ENCODE measurements around the gene FGB.

FGB gene

GRCh38 chr4:154562697-154563254 lies at the start of gene FGB:
FGB (plus strand) TSS chr4:154563011; CDS start chr4:154563019, 8 bp downstream.
- no peak for DNase-seq

GRCh38 chr4:154516318-154517029 lies 46.3 kb upstream of the FGB start:
- DNase-seq, result no peak

GRCh38 chr4:154517591-154517990 lies 45.2 kb upstream of the FGB start:
- DNase-seq, result no peak

GRCh38 chr4:154519214-154519613 lies 43.6 kb upstream of the FGB start:
- no peak for DNase-seq

- no peak for DNase-seq
Measured at GRCh38 chr4:154521607-154522006, 41.2 kb upstream of the FGB start.

GRCh38 chr4:154526151-154526550 lies 36.7 kb upstream of the FGB start:
- DNase-seq, result no peak

GRCh38 chr4:154527308-154527707 lies 35.5 kb upstream of the FGB start:
- no peak for DNase-seq

- no peak for DNase-seq
Measured at GRCh38 chr4:154528869-154529268, 33.9 kb upstream of the FGB start.

GRCh38 chr4:154529728-154530519 lies 32.9 kb upstream of the FGB start:
- no peak for DNase-seq

- no peak for DNase-seq
Measured at GRCh38 chr4:154534296-154534695, 28.5 kb upstream of the FGB start.

GRCh38 chr4:154542271-154542879 lies 20.4 kb upstream of the FGB start:
- no peak for DNase-seq

- no peak for DNase-seq
Measured at GRCh38 chr4:154545689-154546088, 17.1 kb upstream of the FGB start.

- DNase-seq, result peak; percentile 82
Measured at GRCh38 chr4:154549894-154550790, 12.7 kb upstream of the FGB start, which contains the start of gene PLRG1. PLRG1 (minus strand) TSS chr4:154550400; CDS start chr4:154550308, 92 bp downstream.

GRCh38 chr4:154551872-154552686 lies 10.7 kb upstream of the FGB start:
- DNase-seq, result peak; percentile 22

GRCh38 chr4:154559141-154559493 lies 3.7 kb upstream of the FGB start:
- no peak for DNase-seq

- DNase-seq, result no peak
Measured at GRCh38 chr4:154559494-154560418, 3.1 kb upstream of the FGB start.

GRCh38 chr4:154560419-154560801 lies 2.4 kb upstream of the FGB start:
- no peak for DNase-seq

- DNase-seq, result no peak
Measured at GRCh38 chr4:154560824-154561231, 2.0 kb upstream of the FGB start.

- no peak for DNase-seq
Measured at GRCh38 chr4:154564311-154564710, 1.5 kb downstream of the FGB start.

- DNase-seq, result no peak
Measured at GRCh38 chr4:154565704-154566103, 2.9 kb downstream of the FGB start.

All from NCI-H774 (cell line).